H1 (cell line): ENCODE results near the gene CA7. TPM values are rescaled to one million over a fixed set of nuclear protein-coding genes. Genes with fewer than 3 reads are reported as not detected.

Experiments used
- CTCF ChIA-PET: fragments of 300-600 bp; sonication (Branson Sonifier 250); formaldehyde crosslinking; loops from one replicate; lab custom pipeline; 2021; ENCODE audit not compliant: partially characterized antibody; lab: Charles Lee
- POLR2A ChIA-PET: fragments of 300-600 bp; sonication (Branson Sonifier 250); formaldehyde crosslinking; loops from one replicate; lab custom pipeline; 2021; ENCODE audit warnings: inconsistent platforms; ENCODE audit not compliant: partially characterized antibody; lab: Charles Lee
- DNase-seq, 2 experiments: peaks; one replicate each; pipeline versions ENCODE4 v3.0.0 to v3.0.0-alpha.2; 2010 to 2022; ENCODE audit warnings: low spot score in 2 of 2, low read depth in 1 of 2, mixed read lengths in 1 of 2
- FAIRE-seq: peaks from 2 replicates; lab custom pipeline; 2011; peaks lifted over from hg19 to GRCh38; lab: Jason Lieb, UNC
- H2AFZ ChIP-seq: 2 replicates; pipeline ENCODE4 v1.8.1; 2012; ENCODE audit warnings: low read length, inconsistent platforms
- H2AK5ac ChIP-seq: 2 replicates; pipeline ENCODE4 v1.6.1; 2013; ENCODE audit warnings: low read depth, low read length
- H2BK120ac ChIP-seq: replicated peaks from 2 replicates; pipeline ENCODE3; 2013; ENCODE audit warnings: low read depth, low read length, inconsistent platforms
- H2BK12ac ChIP-seq: 2 replicates; pipeline ENCODE4 v1.6.1; 2013; ENCODE audit warnings: low read depth, low read length
- H2BK15ac ChIP-seq: 2 replicates; pipeline ENCODE4 v1.6.1; 2013; ENCODE audit warnings: low read length
- H2BK20ac ChIP-seq: 2 replicates; pipeline ENCODE4 v1.6.1; 2013; ENCODE audit warnings: low read length
- H2BK5ac ChIP-seq: 2 replicates; pipeline ENCODE4 v1.6.1; 2013; ENCODE audit warnings: low read depth, low read length
- H3K14ac ChIP-seq: 2 replicates; pipeline ENCODE4 v1.6.1; 2013; ENCODE audit warnings: inconsistent platforms; ENCODE audit not compliant: insufficient read length
- H3K18ac ChIP-seq: 2 replicates; pipeline ENCODE4 v1.6.1; 2013; ENCODE audit warnings: low read length; ENCODE audit errors: extremely low read depth
- H3K23ac ChIP-seq: 2 replicates; pipeline ENCODE4 v1.6.1; 2013; ENCODE audit warnings: inconsistent platforms; ENCODE audit not compliant: insufficient read length
- H3K23me2 ChIP-seq: 2 replicates; pipeline ENCODE4 v1.6.1; 2013; ENCODE audit warnings: low read depth, low read length
- H3K27ac ChIP-seq: 2 replicates; pipeline ENCODE4 v1.6.1; 2011; ENCODE audit warnings: low read depth, low read length, inconsistent platforms
- H3K27me3 ChIP-seq, 4 experiments: replicated peaks in 1 of 4; 1 replicate in 1 of 4; 2 replicates in 3 of 4; pipeline versions ENCODE4 v1.6.1 to v1.8.1; 2011 to 2013; ENCODE audit warnings: low read length in 3 of 4, mild to moderate bottlenecking in 3 of 4, inconsistent platforms in 2 of 4, mixed read lengths in 2 of 4, moderate library complexity in 1 of 4; ENCODE audit not compliant: control insufficient read depth in 3 of 4, insufficient read depth in 3 of 4; ENCODE audit errors: extremely low read depth in 1 of 4
- H3K36me3 ChIP-seq, 4 experiments: 2 replicates each; pipeline versions ENCODE4 v1.6.1 to v1.8.1; 2011 to 2013; ENCODE audit warnings: mild to moderate bottlenecking in 4 of 4, low read length in 3 of 4, moderate library complexity in 2 of 4, control low read depth in 1 of 4, inconsistent platforms in 1 of 4; ENCODE audit not compliant: insufficient read depth in 4 of 4, control insufficient read depth in 2 of 4
- H3K4ac ChIP-seq: replicated peaks from 2 replicates; pipeline ENCODE3; 2013; ENCODE audit warnings: low read length, low read depth, mixed read lengths, inconsistent platforms; ENCODE audit not compliant: insufficient read length
- H3K4me1 ChIP-seq, 4 experiments: replicated peaks in 1 of 4; 1 replicate in 1 of 4; 2 replicates in 3 of 4; pipeline versions ENCODE4 v1.6.1 to v1.8.1; 2011 to 2013; ENCODE audit warnings: low read length in 3 of 4, inconsistent platforms in 2 of 4, mixed read lengths in 1 of 4; ENCODE audit not compliant: insufficient read depth in 4 of 4, control insufficient read depth in 3 of 4
- H3K4me2 ChIP-seq, 2 experiments: 2 replicates each; pipeline versions ENCODE4 v1.6.1 to v1.8.1; 2011 to 2013; ENCODE audit warnings: low read depth in 2 of 2, low read length in 2 of 2, control low read depth in 1 of 2, inconsistent platforms in 1 of 2, mild to moderate bottlenecking in 1 of 2; ENCODE audit not compliant: insufficient read depth in 1 of 2
- H3K4me3 ChIP-seq, 4 experiments: fragments of 200-600, 300-600 bp in 1 of 4; sonication (generic), shearing (Covaris generic), sonication (Bioruptor Twin) in 1 of 4; 2 replicates each; pipeline versions ENCODE4 v1.5.1 to v1.8.1; 2011 to 2016; ENCODE audit warnings: low read length in 4 of 4, low read depth in 3 of 4, control low read depth in 2 of 4, inconsistent platforms in 2 of 4, mild to moderate bottlenecking in 2 of 4, mixed read lengths in 1 of 4, moderate library complexity in 1 of 4; ENCODE audit not compliant: insufficient read depth in 2 of 4; ENCODE audit errors: extremely low read depth in 1 of 4
- H3K56ac ChIP-seq: replicated peaks from 2 replicates; pipeline ENCODE3; 2013; ENCODE audit warnings: low read depth, mild to moderate bottlenecking, mixed read lengths, low read length, inconsistent platforms; ENCODE audit not compliant: insufficient read length
- H3K79me1 ChIP-seq: 2 replicates; pipeline ENCODE4 v1.6.1; 2013; ENCODE audit warnings: low read depth, low read length, control low read depth
- H3K79me2 ChIP-seq, 2 experiments: 2 replicates each; pipeline versions ENCODE4 v1.6.1 to v1.8.1; 2012 to 2013; ENCODE audit warnings: low read length in 2 of 2, mild to moderate bottlenecking in 2 of 2, inconsistent platforms in 1 of 2; ENCODE audit not compliant: insufficient read depth in 2 of 2, control insufficient read depth in 1 of 2
- H3K9ac ChIP-seq, 4 experiments: replicated peaks in 1 of 4; 1 replicate in 1 of 4; 2 replicates in 3 of 4; pipeline versions ENCODE4 v1.6.1 to v1.8.1; 2011 to 2013; ENCODE audit warnings: low read depth in 3 of 4, low read length in 3 of 4, control low read depth in 2 of 4, mild to moderate bottlenecking in 2 of 4, moderate library complexity in 2 of 4, inconsistent platforms in 1 of 4; ENCODE audit errors: extremely low read depth in 1 of 4
- H3K9me3 ChIP-seq, 2 experiments: 2 replicates each; pipeline versions ENCODE4 v1.6.1 to v1.8.1; 2012 to 2013; ENCODE audit warnings: mild to moderate bottlenecking in 2 of 2, moderate library complexity in 2 of 2, control low read depth in 1 of 2, inconsistent platforms in 1 of 2, low read depth in 1 of 2, low read length in 1 of 2, mixed read lengths in 1 of 2; ENCODE audit not compliant: insufficient read depth in 2 of 2
- H4K20me1 ChIP-seq, 2 experiments: replicated peaks in 1 of 2; 2 replicates each; pipeline versions ENCODE3 to v1.8.1; 2011 to 2013; ENCODE audit warnings: inconsistent platforms in 2 of 2, low read length in 2 of 2, mild to moderate bottlenecking in 1 of 2; ENCODE audit not compliant: insufficient read depth in 2 of 2, control insufficient read depth in 1 of 2
- H4K5ac ChIP-seq: 2 replicates; pipeline ENCODE4 v1.6.1; 2013; ENCODE audit warnings: low read length, low read depth, mixed read lengths, inconsistent platforms; ENCODE audit not compliant: insufficient read length
- H4K8ac ChIP-seq: 2 replicates; pipeline ENCODE4 v1.8.0; 2013; ENCODE audit warnings: mild to moderate bottlenecking, moderate library complexity, low read length, inconsistent platforms; ENCODE audit not compliant: insufficient read depth; ENCODE audit errors: extremely low read depth
- H4K91ac ChIP-seq: replicated peaks from 2 replicates; pipeline ENCODE3; 2013; ENCODE audit warnings: low read length, mixed read lengths, inconsistent platforms; ENCODE audit not compliant: insufficient read length
- BRCA1 ChIP-seq: IDR thresholded peaks from 2 replicates; pipeline ENCODE4 v1.6.1; 2012; ENCODE audit warnings: low read depth, low read length, improper control_type of control experiment
- CBX5 ChIP-seq: fragments of 300-800, 300-1000 bp; sonication (generic); IDR thresholded peaks from 2 replicates; pipeline ENCODE4 v1.7.1; 2016; ENCODE audit warnings: antibody characterized with exemption, low read length, low read depth
- CTBP2 ChIP-seq: IDR thresholded peaks from 2 replicates; pipeline ENCODE4 v1.7.0; 2011; ENCODE audit warnings: borderline replicate concordance, mild to moderate bottlenecking, moderate library complexity, mixed read lengths, low read length; ENCODE audit not compliant: insufficient read depth, insufficient read length
- EZH2 ChIP-seq: fragments of 200-600 bp; sonication (generic); IDR thresholded peaks from 2 replicates; pipeline ENCODE4 v1.7.1; 2012; ENCODE audit warnings: low read depth, mild to moderate bottlenecking, moderate library complexity, low read length, inconsistent platforms; ENCODE audit not compliant: severe bottlenecking
- JUND ChIP-seq: IDR thresholded peaks from 2 replicates; pipeline ENCODE4 v1.6.1; 2011; ENCODE audit warnings: mild to moderate bottlenecking, improper control_type of control experiment, low read length
- NRF1 ChIP-seq: IDR thresholded peaks from 2 replicates; pipeline ENCODE4 v1.6.1; 2011; ENCODE audit warnings: mild to moderate bottlenecking, low read depth, low read length, improper control_type of control experiment
- POU5F1 ChIP-seq: IDR thresholded peaks from 2 replicates; pipeline ENCODE4 v1.6.1; 2011; ENCODE audit warnings: low read depth, mild to moderate bottlenecking, low read length, moderate library complexity
- RNF2 ChIP-seq: fragments of 200-900, 300-1000 bp; sonication (generic); IDR thresholded peaks from 2 replicates; pipeline ENCODE4 v1.7.1; 2016; ENCODE audit warnings: borderline replicate concordance, low read depth, mild to moderate bottlenecking, antibody characterized with exemption, low read length; ENCODE audit not compliant: poor library complexity, severe bottlenecking; ENCODE audit errors: missing control alignments
- SP2 ChIP-seq: IDR thresholded peaks from 2 replicates; pipeline ENCODE4 v1.6.1; 2012; ENCODE audit warnings: mild to moderate bottlenecking, low read length, inconsistent platforms
- SUZ12 ChIP-seq: fragments of 200-600 bp; sonication (generic); IDR thresholded peaks from 2 replicates; pipeline ENCODE4 v1.6.1; 2012; ENCODE audit warnings: mild to moderate bottlenecking, inconsistent platforms, low read length, moderate library complexity, mixed read lengths
- TAF7 ChIP-seq: optimal IDR thresholded peaks from 2 replicates; pipeline ENCODE3; 2011; ENCODE audit warnings: low read depth, mild to moderate bottlenecking, inconsistent platforms, low read length, moderate library complexity, borderline replicate concordance
- WGBS, 2 experiments: shearing (Covaris generic) in 1 of 2; methylation state at CpG; one replicate each; pipeline versions ENCODE4 v1.1.6 to v1.1.7; 2013 to 2015; ENCODE audit warnings: low lambda C conversion rate in 2 of 2, mixed read lengths in 2 of 2, inconsistent platforms in 1 of 2, low coverage in 1 of 2, missing lambda C conversion rate in 1 of 2; ENCODE audit not compliant: insufficient replicate concordance in 2 of 2, insufficient coverage in 1 of 2, insufficient read length in 1 of 2; ENCODE audit errors: extremely low coverage in 1 of 2, missing lambda C conversion rate in 1 of 2; 5-methylcytosine and 5-hydroxymethylcytosine counted together
- polyA plus RNA-seq, 7 experiments: library from polyadenylated mRNA; depleted of rRNA in 3 of 7; stranded (reverse) in 5 of 7; unstranded in 2 of 7; fragments of >200 nt in 5 of 7; fragments of 200-250 nt in 2 of 7; gene quantifications; 1 replicate in 5 of 7; 2 replicates in 1 of 7; 4 replicates in 1 of 7; pipeline versions ENCODE4 v1.2.1 to v1.2.3, GENCODE V29; 2011 to 2013; ENCODE audit warnings: missing spikeins in 2 of 7, mixed read lengths in 2 of 7
- total RNA-seq: library from RNA; stranded (reverse); fragmentation: NEBNext Ultra II Directional; extraction: Animal tissue kit (Norgen Biotek cat#: 25700); gene quantifications from 2 replicates; pipeline ENCODE4 v1.2.1, GENCODE V29; 2021

Gene CA7
- total and polyA plus RNA-seq, 2 of the 8 experiments (the other 6 are each of a cell fraction or from before 2014, with no cell fraction given), result 1.7 to 2.7 TPM

GRCh38 chr16:66872943-66873684, 28.9 kb downstream of the CA7 start:
- Histone ChIP-seq H3K14ac (no peak overlapping the region), H3K27me3 (no peaks in the 10 kb centered on the region; a peak in 1 of 7 replicates), H4K8ac (peak overlapping the region; percentile 86; the same call in 1 of the 2 replicates), H4K5ac (no peak overlapping the region), H3K23ac (no peak overlapping the region), H3K27ac (peak overlapping the region; percentile 52; the same call in 1 of the 2 replicates), H3K79me1 (no peaks in the 10 kb centered on the region), H2BK5ac (peak overlapping the region; percentile 86; the same call in 1 of the 2 replicates), H3K23me2 (no peaks in the 10 kb centered on the region), H3K4me1 (peaks cover 0 to 6% (median 2%) of the 10 kb centered on the region in 4 experiments; a peak in 4 of 7 replicates), H3K18ac (peak overlapping the region; percentile 60), H2BK15ac (peak overlapping the region; percentile 98; the same call in 1 of the 2 replicates), H2AK5ac (no peak overlapping the region), H3K4me2 (peak overlapping the region; percentile 15 to 88), H4K20me1 (no peaks in the 10 kb centered on the region), H3K56ac (no peak overlapping the region), H2BK12ac (peak overlapping the region; percentile 91; the same call in 1 of the 2 replicates), H3K79me2 (no peaks in the 10 kb centered on the region), H2BK120ac (no peak overlapping the region), H3K9ac (peak overlapping the region in 1 of 4 experiments; percentile 49; a peak in 2 of 7 replicates), H4K91ac (peak overlapping the region; percentile 45), H3K36me3 (no peaks in the 10 kb centered on the region), H3K4ac (no peak overlapping the region), H2AFZ (peak overlapping the region; percentile 96), H3K9me3 (no peaks in the 10 kb centered on the region), H3K4me3 (peak overlapping the region; percentile 17 to 64 (median 48); a peak in 7 of 8 replicates), H2BK20ac (no peak overlapping the region; the same call in 1 of the 2 replicates)
- ChIA-PET POLR2A (interaction anchor here (0.7 to 1.6 kb wide), 5 partner anchors 9 to 121 kb away, joined by 3 to 7 read pairs (median 3); partner anchors contain the start of gene DYNC1LI2), CTCF (interaction anchor here (0.6 to 1.7 kb wide), 18 partner anchors 9 to 468 kb away, joined by 3 to 14 read pairs (median 4); partner anchors contain the start of gene CIAO2B)
- DNase-seq (peak; percentile 86 to 92), FAIRE-seq (peak; percentile 32)
- WGBS, 2 experiments, result 9% methylated on average over 39 of the region's 39 CpGs; no CpG with 5 or more reads in 1 of the 2 experiments
- TF ChIP-seq TAF7 (peak; percentile 43), RNF2 (no peak), BRCA1 (no peak), EZH2 (no peak), NRF1 (no peak), SP2 (no peak), POU5F1 (no peak), CBX5 (no peak), CTBP2 (no peak), JUND (no peak), SUZ12 (no peak)
